Measurements from ENCODE around the gene OR51B2.
"Not testable (repeated sequence)": the region's sequence is repeated elsewhere in the genome, so short reads cannot be mapped to it uniquely, and the experiment has no call there.

The OR51B2 gene

GRCh38 chr11:5324197-5324596, at the start of gene OR51B2:
TSS of gene OR51B2 (minus strand) at chr11:5324297. CDS start at chr11:5324297, 0 bp downstream.
- DNase-seq = no peak

- no peak for DNase-seq
These were observed 45.7 kb upstream of the OR51B2 start for GRCh38 chr11:5369789-5370188.

DNA sequence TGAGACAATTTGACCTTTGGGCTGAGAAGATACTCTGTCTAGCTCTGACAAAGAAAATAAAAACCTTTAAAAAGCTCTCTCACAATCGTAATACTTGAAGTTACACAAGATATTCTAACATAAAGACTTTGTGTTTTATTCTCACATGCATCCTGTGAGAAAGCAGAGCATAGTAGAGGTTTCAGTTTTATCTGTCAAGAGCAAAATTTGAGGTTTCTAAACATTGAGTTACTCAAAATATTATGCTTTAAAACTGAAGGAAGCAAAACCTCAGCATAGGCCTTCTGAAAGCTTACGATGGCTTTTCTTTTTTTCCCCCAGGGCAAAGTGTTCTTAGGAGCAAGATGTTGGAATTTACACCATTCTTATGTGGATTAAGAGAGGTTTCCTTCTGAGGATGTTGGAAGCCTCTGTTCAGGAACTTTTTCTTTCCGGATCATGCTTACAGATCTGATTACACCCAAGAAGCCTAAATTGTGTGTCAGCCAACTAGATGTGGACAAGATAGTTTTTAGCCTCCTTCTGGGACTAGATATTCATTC, 44.5 kb upstream of the OR51B2 start:
- no peak for DNase-seq

GRCh38 chr11:5367448-5368074, 43.5 kb upstream of the OR51B2 start:
- DNase-seq = no peak

DNA sequence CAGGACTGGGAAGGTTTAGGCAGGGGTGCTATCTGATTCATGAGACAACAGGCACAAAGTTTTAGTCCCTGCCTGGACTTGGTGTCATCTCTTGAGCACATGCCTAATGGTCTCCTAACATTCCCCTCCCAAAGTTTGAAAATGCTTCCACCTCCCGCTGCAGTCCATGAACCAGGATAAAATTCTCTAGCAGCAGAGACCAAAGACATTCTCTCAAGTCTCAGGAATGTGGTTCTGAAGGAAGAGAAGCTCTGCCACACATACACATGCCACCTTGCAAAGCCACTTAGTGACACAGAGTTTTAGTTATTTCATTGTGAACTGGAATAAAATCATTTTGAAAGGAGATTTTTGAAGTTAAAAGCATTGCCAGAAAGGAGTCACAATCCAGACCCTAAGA, 42.8 kb upstream of the OR51B2 start:
- DNase-seq = no peak

DNA sequence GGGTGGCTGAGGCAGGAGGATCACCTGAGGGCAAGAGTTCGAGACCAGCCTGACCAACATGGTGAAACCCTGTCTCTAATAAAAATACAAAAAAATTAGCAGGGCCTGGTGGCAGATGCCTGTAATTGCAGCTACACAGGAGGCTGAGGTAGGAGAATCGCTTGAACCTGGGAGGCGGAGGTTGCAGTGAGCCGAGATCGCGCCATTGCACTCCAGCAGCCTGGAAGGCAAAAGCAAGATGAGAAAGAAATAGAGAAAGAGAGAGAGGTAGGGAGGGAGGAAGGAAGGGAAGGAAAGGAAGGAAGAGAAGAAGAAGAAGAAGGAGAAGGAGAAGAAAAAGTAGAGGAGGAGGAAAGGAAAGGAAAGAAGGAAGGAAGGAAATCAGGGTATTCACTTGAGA, 42.3 kb upstream of the OR51B2 start:
- not testable (repeated sequence) for DNase-seq

DNA sequence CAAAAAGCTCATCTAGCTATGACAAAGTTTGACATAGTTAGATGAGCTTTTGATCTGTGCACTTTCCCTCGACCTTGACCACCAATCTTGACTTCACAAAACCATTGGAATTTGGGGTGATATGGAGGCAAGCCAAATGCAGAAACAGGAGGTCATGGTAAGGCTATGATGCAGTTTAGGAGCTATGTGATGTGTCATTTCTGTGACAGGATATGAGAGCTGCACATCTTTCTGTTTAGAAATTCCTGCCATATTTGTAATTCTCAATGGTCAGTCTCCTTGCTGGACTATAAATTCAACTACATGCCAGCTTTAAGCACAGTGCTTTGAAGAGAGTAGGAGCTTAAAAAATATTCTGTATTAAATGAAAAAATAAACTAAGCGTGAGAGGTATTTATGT, 40.1 kb upstream of the OR51B2 start:
- DNase-seq = no peak

DNA sequence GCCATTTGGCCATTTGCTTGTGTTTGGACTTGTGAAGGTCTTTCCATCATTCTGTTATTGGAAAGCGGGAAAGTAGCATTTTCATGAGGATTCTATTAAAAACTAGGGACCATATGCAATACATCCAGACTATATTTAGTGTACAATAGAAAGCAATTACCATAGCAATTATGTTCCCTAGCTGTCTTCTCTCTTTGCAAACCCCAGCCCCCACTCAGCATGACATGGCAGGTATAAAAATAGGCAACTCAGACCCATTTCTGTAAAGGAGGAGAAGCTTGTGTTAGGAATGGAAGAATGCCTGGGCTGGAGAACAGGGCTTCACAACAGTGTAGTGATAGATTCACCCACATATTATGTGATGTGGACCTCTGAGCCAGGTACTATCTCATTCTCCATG, 39.6 kb upstream of the OR51B2 start:
- DNase-seq = no peak

GRCh38 chr11:5362017-5362625, 38.0 kb upstream of the OR51B2 start:
- no peak for DNase-seq

- not testable (repeated sequence) for DNase-seq
These were observed 31.9 kb upstream of the OR51B2 start for GRCh38 chr11:5356031-5356430.

DNA sequence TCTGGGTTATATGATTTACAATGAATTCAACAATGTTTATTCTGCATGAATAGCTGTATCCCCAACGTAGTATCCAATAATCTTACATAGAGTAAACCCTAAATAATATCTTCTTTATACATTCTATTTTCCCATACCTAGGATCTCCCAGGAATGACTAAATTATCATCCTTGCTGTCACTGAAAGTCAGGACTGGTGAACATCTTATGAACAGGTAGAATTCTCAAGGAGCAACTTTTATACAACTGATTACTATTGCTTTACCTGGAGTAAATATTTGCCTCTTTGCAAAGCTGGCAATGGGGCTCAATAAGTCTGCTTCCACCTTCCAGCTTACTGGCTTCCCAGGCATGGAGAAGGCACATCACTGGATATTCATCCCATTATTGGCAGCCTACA, 27.1 kb upstream of the OR51B2 start, which contains the start of gene OR51B6:
TSS of gene OR51B6 (plus strand) at position 301 of the 400 bp plus-strand sequence. CDS start at position 301, 0 bp downstream.
- DNase-seq = no peak

DNA sequence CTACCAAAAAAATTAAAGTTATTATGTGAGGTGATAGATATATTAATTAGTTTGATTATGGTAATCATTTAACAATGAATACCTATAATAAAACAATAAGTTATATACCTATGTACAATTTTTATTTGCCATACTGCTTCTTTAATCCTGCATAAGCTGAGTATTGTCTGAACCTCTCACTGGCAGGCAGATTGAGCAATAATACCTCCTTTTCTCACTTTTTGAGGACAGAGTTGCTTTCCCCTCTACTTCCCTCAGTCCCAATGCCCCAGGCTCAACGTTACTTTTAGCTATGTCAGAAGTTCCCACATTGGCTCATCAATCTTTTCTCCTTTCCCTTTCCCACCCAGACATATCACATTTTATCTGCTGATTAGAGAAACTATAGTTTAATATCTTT, 25.5 kb upstream of the OR51B2 start:
- no peak for DNase-seq

DNA sequence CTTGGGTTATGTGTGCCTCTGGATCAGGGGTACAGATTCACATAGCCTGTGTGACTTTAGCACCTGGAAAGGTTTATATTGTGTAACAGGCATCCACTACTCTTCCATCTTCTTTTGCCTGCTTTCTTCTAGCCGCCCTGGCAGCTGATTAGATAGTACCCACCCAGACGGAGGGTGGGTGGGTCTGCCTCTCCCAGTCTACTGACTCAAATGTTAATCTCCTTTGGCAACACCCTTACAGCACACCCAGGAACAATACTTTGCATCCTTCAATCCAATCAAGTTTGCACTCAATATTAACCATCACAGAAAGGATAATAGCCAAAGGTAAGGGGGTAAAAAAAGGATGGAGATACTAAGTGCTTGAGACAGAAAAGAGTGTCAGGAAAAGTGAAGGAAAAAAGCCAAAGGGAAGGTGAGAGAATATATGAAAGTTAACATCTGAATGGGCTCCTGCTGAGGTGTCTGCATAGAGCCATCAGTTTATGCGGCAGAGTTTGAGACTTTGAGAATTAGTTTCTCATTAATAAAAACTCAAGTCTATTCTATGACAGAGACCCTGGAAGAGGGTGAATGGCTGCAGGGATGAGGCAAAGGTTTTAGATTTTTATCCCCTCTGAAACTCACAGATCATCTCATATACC, 24.6 kb upstream of the OR51B2 start:
- DNase-seq = no peak

- no peak for DNase-seq
These were observed 21.7 kb upstream of the OR51B2 start for GRCh38 chr11:5345831-5346230.

- no peak for DNase-seq
These were observed 19.6 kb upstream of the OR51B2 start, which contains the start of gene OR51B5 for GRCh38 chr11:5343474-5344335. TSS of gene OR51B5 (minus strand) at chr11:5343524. CDS start at chr11:5343524, 0 bp downstream.

DNA sequence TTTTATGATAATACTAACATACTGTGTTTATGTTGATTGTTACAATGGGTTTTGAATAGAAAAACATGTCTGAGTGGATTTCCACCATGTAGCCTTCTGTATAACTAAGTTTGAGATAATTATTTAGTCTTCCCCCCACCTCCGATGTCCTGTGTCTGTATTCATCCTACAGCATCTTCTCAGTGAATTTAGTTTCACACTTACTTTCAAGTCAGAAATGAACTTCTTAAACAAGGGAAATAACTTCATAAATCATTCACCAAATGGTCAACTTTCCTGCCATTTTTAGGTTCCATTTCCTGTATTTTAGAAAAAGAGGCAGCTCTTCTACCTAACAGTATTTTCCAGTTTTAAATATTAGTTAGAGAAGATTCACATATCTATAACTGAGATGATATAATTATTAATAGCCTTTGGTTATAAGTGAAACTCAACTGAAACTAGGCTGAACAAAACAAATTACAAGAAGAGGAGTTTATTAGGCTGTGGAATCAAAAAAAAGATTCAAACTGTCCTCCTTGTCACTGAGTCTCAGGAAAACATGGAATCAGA, 15.8 kb upstream of the OR51B2 start:
- DNase-seq = no peak

- DNase-seq = not testable (repeated sequence)
These were observed 13.2 kb upstream of the OR51B2 start for GRCh38 chr11:5337253-5337652.

DNA sequence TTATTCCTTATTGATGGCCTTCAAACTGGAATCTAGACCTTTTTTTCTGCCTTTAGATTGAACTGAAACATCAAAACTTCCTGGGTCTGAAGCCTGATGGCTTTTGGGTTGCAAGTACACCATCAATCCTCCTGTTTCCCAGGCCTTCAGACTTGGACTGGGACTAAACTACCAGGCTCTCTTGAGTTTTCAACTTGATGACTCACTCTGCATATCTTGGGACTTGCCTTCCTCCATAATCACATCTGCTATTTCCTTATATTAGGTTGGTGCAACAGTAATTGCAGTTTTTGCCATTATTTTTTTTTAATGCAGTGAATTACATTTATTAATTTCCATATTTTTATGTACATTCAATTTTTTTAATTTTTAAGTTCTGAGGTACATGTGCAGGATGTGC, 12.2 kb upstream of the OR51B2 start:
- no peak for DNase-seq

- DNase-seq = no peak
These were observed 11.1 kb upstream of the OR51B2 start for GRCh38 chr11:5335170-5335569.

GRCh38 chr11:5317292-5317691, 6.8 kb downstream of the OR51B2 start:
- DNase-seq = no peak

DNA sequence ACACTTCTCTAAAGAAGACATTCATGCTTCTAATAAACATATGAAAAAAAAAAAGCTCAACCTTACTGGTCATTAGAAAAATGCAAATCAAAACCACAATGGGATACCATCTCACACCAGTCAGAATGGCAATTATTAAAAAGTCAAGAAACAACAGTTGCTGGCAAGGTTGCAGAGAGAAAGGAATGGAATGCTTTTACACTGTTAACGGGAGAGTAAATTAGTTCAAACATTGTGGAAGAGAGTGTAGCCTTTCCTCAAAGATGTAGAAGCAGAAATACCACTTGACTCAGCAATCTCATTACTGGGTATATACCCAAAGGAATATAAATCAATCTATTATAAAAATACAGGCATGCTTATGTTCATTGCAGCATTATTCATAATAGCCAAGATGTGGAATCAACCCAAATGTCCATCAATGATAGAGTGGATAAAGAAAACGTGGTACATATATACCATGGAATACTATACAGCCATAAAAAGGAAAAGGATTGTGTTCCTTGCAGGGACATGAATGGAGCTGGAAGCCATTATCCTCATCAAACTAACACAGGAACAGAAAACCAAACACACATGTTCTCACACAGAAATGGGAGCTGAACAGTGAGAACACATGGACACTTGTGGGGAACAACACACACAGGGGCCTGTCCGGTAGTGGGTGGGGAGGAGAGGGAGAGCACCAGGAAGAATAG, 10.6 kb downstream of the OR51B2 start:
- DNase-seq = not testable (repeated sequence)

- DNase-seq = no peak
These were observed 13.7 kb downstream of the OR51B2 start for GRCh38 chr11:5310423-5310822.
